Measurements from ENCODE around the gene PSMB10.

- no peak for TF ChIP-seq CTCF (IDR thresholded peaks at IDR 0.05)
- peak in 1 of 2 donors; percentile 42 for TF ChIP-seq POLR2A (IDR thresholded peaks at IDR 0.05)
Measured at GRCh38 chr16:67936124-67936879, at the start of gene PSMB10.
